Choroid plexus epithelial cell (primary cell): ENCODE results near the gene ADAP1.

Experiments used
- DNase-seq: peaks from one replicate; pipeline ENCODE4 v3.0.0-alpha.2; 2010; ENCODE audit warnings: low read depth
- H3K4me3 ChIP-seq: 2 replicates; pipeline ENCODE4 v1.5.1; 2011; ENCODE audit warnings: low read depth, mild to moderate bottlenecking, control low read depth, low read length, moderate library complexity
- TF ChIP-seq, protein P1 (sequence below): conservative IDR thresholded peaks from 2 replicates; pipeline ENCODE4 v1.5.1; 2011; ENCODE audit warnings: low read depth, mild to moderate bottlenecking, control low read depth, inconsistent platforms, low read length, moderate library complexity

Gene ADAP1

DNA sequence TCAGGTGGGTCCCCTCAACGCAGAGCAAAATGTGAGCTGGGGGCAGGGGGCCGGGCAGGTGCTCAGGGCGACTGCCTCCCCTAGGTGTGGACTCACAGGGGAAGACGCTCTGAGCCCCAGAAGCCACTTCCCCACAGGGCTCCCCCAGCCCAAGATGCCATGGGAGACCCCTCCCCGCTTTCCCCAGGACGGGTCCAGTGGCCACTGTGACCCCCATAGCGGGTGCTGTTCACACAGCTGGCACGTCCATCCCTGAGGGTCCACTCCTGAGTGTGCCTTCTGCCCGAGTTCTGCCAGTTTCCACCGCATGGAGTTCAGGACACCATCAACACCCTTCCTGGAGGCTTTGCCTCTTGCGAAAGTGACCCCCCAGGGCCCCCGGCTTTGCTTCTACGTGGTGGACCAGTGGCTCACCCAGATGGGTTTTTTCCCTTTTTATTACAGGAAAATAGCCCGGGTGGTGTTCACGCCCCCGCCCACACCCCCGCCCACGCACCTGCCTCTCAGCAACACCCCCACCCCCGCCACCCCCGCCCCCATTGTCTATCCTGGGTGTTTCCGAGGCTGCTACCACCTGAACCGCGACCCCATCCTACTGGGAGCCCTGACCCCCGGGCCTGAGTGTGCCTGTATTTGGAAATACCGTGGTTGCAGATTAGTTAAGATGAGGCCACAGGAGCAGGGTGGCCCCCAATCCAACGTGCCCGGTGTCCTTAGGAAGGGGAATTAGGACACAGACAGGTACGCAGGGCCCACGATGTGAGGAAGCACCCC lies 32.0 kb downstream of the ADAP1 start:
- H3K4me3 ChIP-seq = no peak overlapping the region
- TF ChIP-seq, protein P1, sequence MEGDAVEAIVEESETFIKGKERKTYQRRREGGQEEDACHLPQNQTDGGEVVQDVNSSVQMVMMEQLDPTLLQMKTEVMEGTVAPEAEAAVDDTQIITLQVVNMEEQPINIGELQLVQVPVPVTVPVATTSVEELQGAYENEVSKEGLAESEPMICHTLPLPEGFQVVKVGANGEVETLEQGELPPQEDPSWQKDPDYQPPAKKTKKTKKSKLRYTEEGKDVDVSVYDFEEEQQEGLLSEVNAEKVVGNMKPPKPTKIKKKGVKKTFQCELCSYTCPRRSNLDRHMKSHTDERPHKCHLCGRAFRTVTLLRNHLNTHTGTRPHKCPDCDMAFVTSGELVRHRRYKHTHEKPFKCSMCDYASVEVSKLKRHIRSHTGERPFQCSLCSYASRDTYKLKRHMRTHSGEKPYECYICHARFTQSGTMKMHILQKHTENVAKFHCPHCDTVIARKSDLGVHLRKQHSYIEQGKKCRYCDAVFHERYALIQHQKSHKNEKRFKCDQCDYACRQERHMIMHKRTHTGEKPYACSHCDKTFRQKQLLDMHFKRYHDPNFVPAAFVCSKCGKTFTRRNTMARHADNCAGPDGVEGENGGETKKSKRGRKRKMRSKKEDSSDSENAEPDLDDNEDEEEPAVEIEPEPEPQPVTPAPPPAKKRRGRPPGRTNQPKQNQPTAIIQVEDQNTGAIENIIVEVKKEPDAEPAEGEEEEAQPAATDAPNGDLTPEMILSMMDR = no peak
- DNase-seq = no peak

DNA sequence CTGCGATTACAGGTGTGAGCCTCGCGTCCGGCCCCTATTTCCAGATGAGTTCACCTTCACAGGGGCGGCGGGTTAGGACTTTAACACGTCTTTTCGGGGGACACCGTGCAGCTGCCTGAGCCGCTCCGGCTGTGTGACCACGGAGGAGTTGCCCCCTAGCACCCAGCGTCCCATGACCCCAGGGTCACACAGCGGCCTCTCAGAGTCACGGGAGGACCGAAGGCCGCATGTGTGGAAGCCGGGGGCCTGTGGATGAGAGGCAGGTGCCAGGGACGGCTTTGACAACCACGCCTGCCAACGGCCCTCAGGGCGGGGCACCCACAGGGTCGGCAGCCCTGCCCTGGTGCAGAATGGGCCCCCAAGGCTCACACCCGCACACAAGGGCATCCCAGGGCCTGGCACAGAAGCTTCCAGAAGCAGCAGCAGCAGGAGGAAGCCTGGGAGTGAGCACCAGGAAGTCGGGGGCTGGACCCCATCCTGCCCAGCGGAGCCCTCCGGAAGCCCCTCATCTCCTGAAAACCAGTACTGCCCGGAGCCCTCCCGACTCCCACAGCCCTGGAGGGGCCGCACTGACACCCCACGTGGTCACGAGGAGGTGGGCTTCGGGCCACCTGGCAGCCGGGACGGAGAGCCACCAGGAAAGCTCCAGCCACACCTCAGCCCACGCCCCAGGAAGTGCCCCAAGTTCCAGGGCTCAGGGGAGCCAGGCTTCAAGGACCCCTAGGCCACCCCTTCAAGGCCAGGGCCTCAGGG lies 32.7 kb downstream of the ADAP1 start:
- TF ChIP-seq, protein P1 = no peak
- no peak for DNase-seq
- no peak overlapping the region for H3K4me3 ChIP-seq

DNA sequence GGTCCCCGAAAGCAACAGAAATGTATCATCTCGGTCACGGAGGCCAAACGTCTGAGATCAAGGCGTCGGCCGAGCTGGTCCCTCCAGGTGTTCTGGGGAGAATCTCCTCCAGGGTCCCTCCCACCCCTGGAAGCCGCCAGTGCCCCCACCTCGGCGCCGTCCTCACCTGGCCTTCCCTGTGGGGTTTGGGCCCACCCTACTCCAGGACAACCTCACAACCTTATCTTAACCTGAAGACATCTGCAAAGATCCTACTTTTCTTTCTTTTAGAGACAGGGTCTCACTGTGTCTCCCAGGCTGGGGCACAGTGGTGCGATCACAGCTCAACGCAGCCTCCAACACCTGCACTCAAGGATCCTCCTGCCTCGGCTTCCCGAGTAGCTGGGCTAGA lies 33.4 kb downstream of the ADAP1 start:
- TF ChIP-seq, protein P1 = no peak
- H3K4me3 ChIP-seq = no peak overlapping the region
- DNase-seq = no peak

DNA sequence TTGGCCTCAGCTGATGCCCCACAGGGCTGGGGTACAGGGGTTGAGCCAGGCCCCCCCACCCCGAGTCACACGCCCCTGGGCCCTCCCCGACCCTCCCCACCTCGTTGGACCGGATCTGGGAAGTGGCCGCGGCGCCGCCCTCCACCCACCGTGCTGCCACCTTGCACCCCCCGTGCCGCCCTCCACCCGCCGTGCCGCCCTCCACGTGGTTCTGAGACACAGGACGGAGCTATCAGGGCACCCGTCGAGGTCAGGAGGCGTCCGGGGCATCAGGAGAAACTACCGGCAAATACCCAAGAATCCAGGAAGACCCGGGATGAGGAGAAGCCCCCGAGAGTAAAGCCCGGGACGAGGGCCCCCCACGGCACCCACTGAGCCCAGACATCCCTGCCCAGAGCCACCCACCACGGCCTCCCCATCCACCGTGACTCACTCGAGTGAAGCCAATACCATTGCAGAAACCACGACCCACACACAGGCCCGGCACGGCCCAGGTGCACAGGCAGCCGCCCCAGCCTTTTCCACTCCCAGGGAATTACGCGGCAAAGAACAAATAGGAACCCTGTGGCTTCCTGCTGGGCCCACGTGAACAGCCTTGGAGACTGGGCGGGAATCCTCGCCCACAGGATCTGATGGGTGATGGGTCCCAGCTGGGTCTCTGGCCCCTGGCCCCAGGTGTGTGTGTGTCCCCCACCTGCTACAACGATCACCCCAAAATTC lies 34.0 kb downstream of the ADAP1 start:
- TF ChIP-seq, protein P1 = no peak
- no peak overlapping the region for H3K4me3 ChIP-seq
- no peak for DNase-seq

DNA sequence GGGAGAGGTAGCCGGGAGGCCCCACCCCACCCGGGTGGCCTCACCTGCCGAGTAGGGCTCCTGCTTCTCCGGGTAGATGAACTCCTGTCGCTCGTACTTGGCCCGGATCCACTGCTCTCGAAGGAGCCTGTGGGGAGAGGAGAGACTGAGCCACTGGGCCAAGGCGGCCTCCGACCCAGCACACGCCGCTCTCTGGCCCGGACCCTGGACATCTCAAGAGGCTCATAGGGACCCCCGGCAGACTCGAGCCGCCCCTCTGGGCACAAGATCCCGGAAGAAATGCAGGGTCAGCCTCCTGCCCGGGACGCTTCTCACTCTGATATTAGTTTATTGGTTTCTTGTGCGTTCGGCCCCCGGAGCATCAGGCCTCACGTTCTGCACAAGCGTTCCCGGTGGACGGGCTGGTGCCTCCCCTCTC lies 34.5 kb downstream of the ADAP1 start:
- TF ChIP-seq, protein P1 = no peak
- H3K4me3 ChIP-seq = no peak overlapping the region
- DNase-seq = no peak

DNA sequence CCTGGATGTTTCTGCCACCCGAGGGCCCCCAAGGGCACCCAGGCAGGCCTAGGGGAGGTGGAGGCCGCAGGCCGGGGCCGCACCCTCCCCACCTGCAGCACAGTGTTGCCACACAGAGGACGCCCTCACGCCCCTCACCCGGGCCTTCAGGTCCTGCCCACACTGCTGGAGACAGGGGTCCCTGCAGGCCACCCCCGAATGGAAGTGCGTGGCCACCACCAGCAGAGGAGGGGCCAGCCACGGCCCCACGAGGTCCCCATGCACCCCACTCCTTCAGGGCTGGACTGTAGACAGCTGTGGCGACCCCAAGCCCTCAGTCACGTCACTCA lies 35.4 kb downstream of the ADAP1 start:
- no peak for DNase-seq
- H3K4me3 ChIP-seq = no peak overlapping the region
- TF ChIP-seq, protein P1 = no peak
